Measurements from ENCODE around the gene TBC1D22B.

The TBC1D22B gene

GRCh38 chr6:37275350-37275749, 17.8 kb downstream of the TBC1D22B start:
- no peaks in the 10 kb centered on the region for H3K9me3 ChIP-seq (ENCODE audit: insufficient read depth, low read depth, low read length)
- peaks cover 81% of the 10 kb centered on the region for H3K79me2 ChIP-seq (ENCODE audit: insufficient read depth, low read length)
- H3K36me3 ChIP-seq (ENCODE audit: insufficient read depth, low read length): peaks cover 24% of the 10 kb centered on the region; the same call in 1 of the 2 replicates
- no peak overlapping the region for H2AFZ ChIP-seq (ENCODE audit: low read length)
- H3K4me3 ChIP-seq (ENCODE audit: low read length, poor library complexity, severe bottlenecking): no peak overlapping the region
- peaks cover 9% of the 10 kb centered on the region for H4K20me1 ChIP-seq (ENCODE audit: insufficient read depth, low read length, poor library complexity, severe bottlenecking)
- H3K27me3 ChIP-seq (ENCODE audit: insufficient read depth, low read length, poor library complexity, severe bottlenecking): no peaks in the 10 kb centered on the region
- peaks cover 45% of the 10 kb centered on the region for H3K4me1 ChIP-seq (ENCODE audit: insufficient read depth, low read length, poor library complexity, severe bottlenecking)
- H3K9me2 ChIP-seq (replicated peaks; ENCODE audit: low read depth, low read length): no peaks in the 10 kb centered on the region
- no peaks in the 10 kb centered on the region for H3F3A ChIP-seq (ENCODE audit: low read depth)
- H3K4me2 ChIP-seq (ENCODE audit: low read depth, low read length, poor library complexity, severe bottlenecking): no peak overlapping the region
- no peak overlapping the region for H3K9ac ChIP-seq (ENCODE audit: low read depth, low read length, poor library complexity, severe bottlenecking)
- TF ChIP-seq CTCF (conservative IDR thresholded peaks at IDR 0.05; ENCODE audit: low read length) (no peak), EZH2phosphoT487 (IDR thresholded peaks at IDR 0.05; ENCODE audit: borderline replicate concordance) (no peak)

- no peaks in the 10 kb centered on the region for H3K9me3 ChIP-seq (ENCODE audit: insufficient read depth, low read depth, low read length)
- H3K4me1 ChIP-seq (ENCODE audit: insufficient read depth, low read length, poor library complexity, severe bottlenecking): peaks cover 45% of the 10 kb centered on the region
- H3K36me3 ChIP-seq (ENCODE audit: insufficient read depth, low read length): peaks cover 40% of the 10 kb centered on the region; the same call in 1 of the 2 replicates
- no peak overlapping the region for H3K9ac ChIP-seq (ENCODE audit: low read depth, low read length, poor library complexity, severe bottlenecking)
- no peak overlapping the region for H2AFZ ChIP-seq (ENCODE audit: low read length)
- H3K27me3 ChIP-seq (ENCODE audit: insufficient read depth, low read length, poor library complexity, severe bottlenecking): no peaks in the 10 kb centered on the region
- H3K4me2 ChIP-seq (ENCODE audit: low read depth, low read length, poor library complexity, severe bottlenecking): no peak overlapping the region
- H3K9me2 ChIP-seq (replicated peaks; ENCODE audit: low read depth, low read length): no peaks in the 10 kb centered on the region
- no peaks in the 10 kb centered on the region for H3F3A ChIP-seq (ENCODE audit: low read depth)
- H3K79me2 ChIP-seq (ENCODE audit: insufficient read depth, low read length): peaks cover 78% of the 10 kb centered on the region
- no peak overlapping the region for H3K4me3 ChIP-seq (ENCODE audit: low read length, poor library complexity, severe bottlenecking)
- H4K20me1 ChIP-seq (ENCODE audit: insufficient read depth, low read length, poor library complexity, severe bottlenecking): peaks cover 9% of the 10 kb centered on the region
- TF ChIP-seq CTCF (conservative IDR thresholded peaks at IDR 0.05; ENCODE audit: low read length) (no peak), EZH2phosphoT487 (IDR thresholded peaks at IDR 0.05; ENCODE audit: borderline replicate concordance) (no peak)
These were observed 19.4 kb downstream of the TBC1D22B start for GRCh38 chr6:37277001-37277409.

GRCh38 chr6:37279366-37280134, 22.0 kb downstream of the TBC1D22B start:
- H4K20me1 ChIP-seq (ENCODE audit: insufficient read depth, low read length, poor library complexity, severe bottlenecking): no peaks in the 10 kb centered on the region
- no peaks in the 10 kb centered on the region for H3K27me3 ChIP-seq (ENCODE audit: insufficient read depth, low read length, poor library complexity, severe bottlenecking)
- peaks cover 58% of the 10 kb centered on the region; the same call in 1 of the 2 replicates for H3K36me3 ChIP-seq (ENCODE audit: insufficient read depth, low read length)
- H3K9ac ChIP-seq (ENCODE audit: low read depth, low read length, poor library complexity, severe bottlenecking): no peak overlapping the region
- H3K4me2 ChIP-seq (ENCODE audit: low read depth, low read length, poor library complexity, severe bottlenecking): no peak overlapping the region
- H3K9me3 ChIP-seq (ENCODE audit: insufficient read depth, low read depth, low read length): no peaks in the 10 kb centered on the region
- H3K4me3 ChIP-seq (ENCODE audit: low read length, poor library complexity, severe bottlenecking): no peak overlapping the region
- H3F3A ChIP-seq (ENCODE audit: low read depth): no peaks in the 10 kb centered on the region
- peaks cover 52% of the 10 kb centered on the region for H3K79me2 ChIP-seq (ENCODE audit: insufficient read depth, low read length)
- TF ChIP-seq CTCF (conservative IDR thresholded peaks at IDR 0.05; ENCODE audit: low read length) (no peak), EZH2phosphoT487 (IDR thresholded peaks at IDR 0.05; ENCODE audit: borderline replicate concordance) (no peak)
- no peaks in the 10 kb centered on the region for H3K9me2 ChIP-seq (replicated peaks; ENCODE audit: low read depth, low read length)
- peaks cover 28% of the 10 kb centered on the region for H3K4me1 ChIP-seq (ENCODE audit: insufficient read depth, low read length, poor library complexity, severe bottlenecking)
- H2AFZ ChIP-seq (ENCODE audit: low read length): no peak overlapping the region

All from Loucy (cell line).